HAP-1 (cell line): Measurements from ENCODE around the gene NMNAT2.
"Not testable (repeated sequence)": the region's sequence is repeated elsewhere in the genome, so short reads cannot be mapped to it uniquely, and the experiment has no call there.

ENCODE experiments used
- DNase-seq, 2 experiments: peaks; one replicate each; pipeline ENCODE4 v3.0.0-alpha.2; 2016 to 2020; ENCODE audit warnings: low spot score in 2 of 2
- H3K27me3 ChIP-seq: fragments of 250-450 bp; sonication (Bioruptor Pico); 2 replicates; pipeline ENCODE4 v1.5.1; 2020; ENCODE audit warnings: low read depth, mild to moderate bottlenecking, moderate library complexity
- H3K36me3 ChIP-seq: fragments of 250-450 bp; sonication (Bioruptor Pico); replicated peaks from 2 replicates; pipeline ENCODE4 v1.5.1; 2020; ENCODE audit warnings: mild to moderate bottlenecking
- H3K4me1 ChIP-seq: fragments of 250-450 bp; sonication (Bioruptor Pico); 2 replicates; pipeline ENCODE4 v1.5.1; 2020; ENCODE audit warnings: mild to moderate bottlenecking
- H3K4me3 ChIP-seq: fragments of 250-450 bp; sonication (Bioruptor Pico); 2 replicates; pipeline ENCODE4 v1.5.1; 2020; ENCODE audit warnings: mild to moderate bottlenecking, moderate library complexity
- H3K9me3 ChIP-seq: fragments of 250-450 bp; sonication (Bioruptor Pico); 2 replicates; pipeline ENCODE4 v1.5.1; 2020; ENCODE audit warnings: mild to moderate bottlenecking, moderate library complexity
- in situ Hi-C: fragments of 300-500 bp; cut with MboI; formaldehyde crosslinking; loops from 3 replicates; pipeline ENCODE4 v1.14.3; 2020; ENCODE audit warnings: low sequenced_read_pairs, inconsistent platforms, mixed read lengths

The NMNAT2 gene

GRCh38 chr1:183278739-183279591 is 139.2 kb downstream of the NMNAT2 start:
- no peak for DNase-seq
- no peaks in the 10 kb centered on the region for H3K9me3 ChIP-seq

GRCh38 chr1:183277821-183278738 is 140.1 kb downstream of the NMNAT2 start:
- peaks cover 2% of the 10 kb centered on the region; the same call in 1 of the 2 replicates for H3K4me1 ChIP-seq
- in situ Hi-C loops: no loop called here

More at GRCh38 chr1:183278739-183279591, 139.2 kb downstream of the NMNAT2 start:
- Histone ChIP-seq H3K36me3 (no peaks in the 10 kb centered on the region), H3K4me3 (no peak overlapping the region), H3K27me3 (no peaks in the 10 kb centered on the region), H3K4me1 (peaks cover 2% of the 10 kb centered on the region; the same call in 1 of the 2 replicates)
- in situ Hi-C loops: no loop called here

GRCh38 chr1:183276386-183277080 is 141.6 kb downstream of the NMNAT2 start:
- H3K4me1 ChIP-seq: no peaks in the 10 kb centered on the region; the same call in 1 of the 2 replicates
- no peaks in the 10 kb centered on the region for H3K36me3 ChIP-seq
- H3K4me3 ChIP-seq: no peak overlapping the region
- no peaks in the 10 kb centered on the region for H3K9me3 ChIP-seq
- H3K27me3 ChIP-seq: no peaks in the 10 kb centered on the region
- in situ Hi-C loops: no loop called here
- DNase-seq: peak in 1 of 2 experiments; percentile 28

More at GRCh38 chr1:183277821-183278738, 140.1 kb downstream of the NMNAT2 start:
- H3K27me3 ChIP-seq: no peaks in the 10 kb centered on the region
- no peaks in the 10 kb centered on the region for H3K36me3 ChIP-seq
- DNase-seq: no peak
- H3K4me3 ChIP-seq: no peak overlapping the region
- no peaks in the 10 kb centered on the region for H3K9me3 ChIP-seq

- Histone ChIP-seq H3K4me1 (no peaks in the 10 kb centered on the region; the same call in 1 of the 2 replicates), H3K4me3 (no peak overlapping the region), H3K36me3 (no peaks in the 10 kb centered on the region), H3K9me3 (no peaks in the 10 kb centered on the region), H3K27me3 (no peaks in the 10 kb centered on the region)
- in situ Hi-C loops: no loop called here
- DNase-seq: no peak
Measured at GRCh38 chr1:183275322-183275721, 142.9 kb downstream of the NMNAT2 start.

- in situ Hi-C loops: no loop called here
- Histone ChIP-seq H3K36me3 (no peaks in the 10 kb centered on the region), H3K4me3 (no peak overlapping the region), H3K4me1 (no peaks in the 10 kb centered on the region; the same call in 1 of the 2 replicates), H3K27me3 (no peaks in the 10 kb centered on the region), H3K9me3 (no peaks in the 10 kb centered on the region)
- DNase-seq: no peak
Measured at GRCh38 chr1:183274836-183275235, 143.3 kb downstream of the NMNAT2 start.

GRCh38 chr1:183273984-183274383 is 144.2 kb downstream of the NMNAT2 start:
- H3K36me3 ChIP-seq, H3K9me3 ChIP-seq, in situ Hi-C loops, H3K4me3 ChIP-seq, DNase-seq, H3K4me1 ChIP-seq, H3K27me3 ChIP-seq: not testable (repeated sequence)

- Histone ChIP-seq H3K4me3 (no peak overlapping the region), H3K36me3 (no peaks in the 10 kb centered on the region), H3K4me1 (no peaks in the 10 kb centered on the region), H3K27me3 (no peaks in the 10 kb centered on the region), H3K9me3 (no peaks in the 10 kb centered on the region)
- DNase-seq: no peak
- in situ Hi-C loops: no loop called here
Measured at GRCh38 chr1:183273300-183273699, 144.9 kb downstream of the NMNAT2 start.

GRCh38 chr1:183272390-183272848 is 145.8 kb downstream of the NMNAT2 start:
- in situ Hi-C loops: no loop called here
- Histone ChIP-seq H3K4me1 (no peaks in the 10 kb centered on the region), H3K4me3 (no peak overlapping the region), H3K36me3 (no peaks in the 10 kb centered on the region), H3K9me3 (no peaks in the 10 kb centered on the region), H3K27me3 (no peaks in the 10 kb centered on the region)
- no peak for DNase-seq

GRCh38 chr1:183270541-183271141 is 147.5 kb downstream of the NMNAT2 start:
- peak in 1 of 2 experiments; percentile 15 for DNase-seq
- H3K9me3 ChIP-seq: no peaks in the 10 kb centered on the region
- no peaks in the 10 kb centered on the region for H3K36me3 ChIP-seq
- H3K4me3 ChIP-seq: no peak overlapping the region
- no peaks in the 10 kb centered on the region for H3K27me3 ChIP-seq
- no peaks in the 10 kb centered on the region for H3K4me1 ChIP-seq
- in situ Hi-C loops: no loop called here

GRCh38 chr1:183267646-183268431 is 150.3 kb downstream of the NMNAT2 start:
- DNase-seq: no peak
- no peaks in the 10 kb centered on the region for H3K36me3 ChIP-seq
- no peaks in the 10 kb centered on the region for H3K9me3 ChIP-seq
- H3K4me3 ChIP-seq: no peak overlapping the region
- no peaks in the 10 kb centered on the region for H3K27me3 ChIP-seq
- H3K4me1 ChIP-seq: no peaks in the 10 kb centered on the region
- in situ Hi-C loops: no loop called here

- Histone ChIP-seq H3K27me3 (peaks cover 3% of the 10 kb centered on the region; the same call in 1 of the 2 replicates), H3K4me3 (no peak overlapping the region), H3K36me3 (no peaks in the 10 kb centered on the region), H3K9me3 (no peaks in the 10 kb centered on the region), H3K4me1 (no peaks in the 10 kb centered on the region)
- no peak for DNase-seq
- in situ Hi-C loops: no loop called here
Measured at GRCh38 chr1:183263886-183264602, 154.1 kb downstream of the NMNAT2 start.

GRCh38 chr1:183262628-183263200 is 155.5 kb downstream of the NMNAT2 start:
- Histone ChIP-seq H3K9me3 (no peaks in the 10 kb centered on the region), H3K36me3 (no peaks in the 10 kb centered on the region), H3K27me3 (peaks cover 3% of the 10 kb centered on the region), H3K4me3 (no peak overlapping the region), H3K4me1 (no peaks in the 10 kb centered on the region)
- no peak for DNase-seq
- in situ Hi-C loops: no loop called here
